ENCODE results near the gene KAZN.

Gene KAZN

DNA sequence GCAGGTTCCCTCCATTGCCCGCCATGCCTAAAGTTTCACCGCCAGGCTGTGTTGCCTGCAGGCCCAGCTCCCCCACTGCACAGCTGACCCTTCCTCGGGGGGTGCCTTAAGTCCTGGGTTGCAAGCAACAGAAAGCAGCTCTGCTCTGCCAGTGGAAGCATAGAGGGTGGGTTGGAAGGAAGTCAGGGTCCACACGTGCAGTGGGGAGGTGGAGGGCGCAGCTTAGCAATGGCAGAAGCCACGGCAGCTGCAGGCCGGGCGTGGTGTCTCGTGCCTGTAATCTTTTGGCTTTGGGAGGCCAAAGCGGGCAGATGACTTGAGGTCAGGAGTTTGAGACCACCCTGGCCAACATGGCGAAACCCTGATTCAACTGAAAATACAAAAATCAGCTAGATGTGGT lies 448.8 kb downstream of the KAZN start:
- H3K4me3 ChIP-seq (ENCODE audit: low read length in 2 of 2) = no peak overlapping the region
- H3K27ac ChIP-seq (ENCODE audit: low read depth in 2 of 2, low read length in 2 of 2) = no peak overlapping the region
- no peaks in the 10 kb centered on the region for H3K4me1 ChIP-seq (ENCODE audit: control insufficient read depth in 2 of 2, insufficient read depth in 2 of 2, low read length in 2 of 2)
- H3K36me3 ChIP-seq (ENCODE audit: control insufficient read depth in 2 of 2, insufficient read depth in 2 of 2, low read length in 2 of 2) = no peaks in the 10 kb centered on the region
- H3K27me3 ChIP-seq (ENCODE audit: control insufficient read depth in 2 of 2, insufficient read depth in 2 of 2, low read length in 2 of 2) = no peaks in the 10 kb centered on the region
- H3K9ac ChIP-seq (ENCODE audit: low read depth in 1 of 2, low read length in 2 of 2) = no peak overlapping the region
- no peaks in the 10 kb centered on the region for H3K9me3 ChIP-seq (ENCODE audit: control insufficient read depth in 2 of 2, low read length in 2 of 2)

DNA sequence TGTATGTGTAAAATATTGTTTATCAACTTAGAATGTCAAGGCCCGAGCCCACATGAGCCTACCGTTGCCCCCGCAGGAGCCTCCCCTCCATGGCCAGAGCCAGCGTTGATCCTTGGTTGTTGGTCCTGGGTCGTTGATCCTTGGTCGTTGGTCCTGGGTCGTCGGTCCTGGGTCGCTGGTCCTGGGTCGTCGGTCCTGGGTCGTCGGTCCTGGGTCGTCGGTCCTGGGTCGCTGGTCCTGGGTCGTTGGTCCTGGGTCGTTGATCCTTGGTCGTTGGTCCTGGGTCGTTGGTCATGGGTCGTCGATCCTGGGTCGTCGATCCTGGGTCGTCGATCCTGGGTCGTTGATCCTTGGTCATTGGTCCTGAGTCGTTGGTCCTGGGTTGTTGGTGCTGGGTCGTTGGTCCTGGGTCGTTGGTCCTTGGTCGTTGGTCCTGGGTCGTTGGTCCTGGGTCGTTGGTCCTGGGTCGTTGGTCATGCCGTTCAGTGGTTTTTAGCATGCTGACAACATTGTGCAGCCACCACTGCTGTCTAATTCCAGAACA lies 450.0 kb downstream of the KAZN start:
- Histone ChIP-seq H3K27ac (ENCODE audit: low read depth in 2 of 2, low read length in 2 of 2) (no peak overlapping the region), H3K9me3 (ENCODE audit: control insufficient read depth in 2 of 2, low read length in 2 of 2) (no peaks in the 10 kb centered on the region), H3K36me3 (ENCODE audit: control insufficient read depth in 2 of 2, insufficient read depth in 2 of 2, low read length in 2 of 2) (no peaks in the 10 kb centered on the region), H3K4me1 (ENCODE audit: control insufficient read depth in 2 of 2, insufficient read depth in 2 of 2, low read length in 2 of 2) (no peaks in the 10 kb centered on the region), H3K27me3 (ENCODE audit: control insufficient read depth in 2 of 2, insufficient read depth in 2 of 2, low read length in 2 of 2) (no peaks in the 10 kb centered on the region), H3K9ac (ENCODE audit: low read depth in 1 of 2, low read length in 2 of 2) (no peak overlapping the region), H3K4me3 (ENCODE audit: low read length in 2 of 2) (no peak overlapping the region)

DNA sequence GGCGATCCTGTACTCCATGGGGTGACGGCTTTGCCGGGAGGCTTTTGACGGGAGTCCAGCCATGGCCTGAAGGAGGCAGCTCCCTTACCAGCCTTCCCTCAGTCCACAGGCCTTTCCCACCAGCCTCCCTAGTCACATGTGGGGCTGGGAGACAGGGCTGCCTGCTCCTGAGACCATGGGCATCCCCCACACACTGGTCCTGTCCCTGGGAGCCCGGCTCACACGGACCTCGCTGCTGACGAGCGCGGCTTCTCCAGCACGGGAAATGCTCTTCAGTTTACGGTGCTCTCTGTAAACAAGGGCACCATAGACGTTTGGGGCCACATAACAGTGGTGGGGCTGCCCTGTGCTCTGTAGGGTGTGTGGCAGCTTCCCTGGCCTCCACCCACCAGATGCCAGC lies 450.6 kb downstream of the KAZN start:
- H3K27ac ChIP-seq (ENCODE audit: low read depth in 2 of 2, low read length in 2 of 2) = no peak overlapping the region
- no peak overlapping the region for H3K9ac ChIP-seq (ENCODE audit: low read depth in 1 of 2, low read length in 2 of 2)
- no peak overlapping the region for H3K4me3 ChIP-seq (ENCODE audit: low read length in 2 of 2)
- H3K27me3 ChIP-seq (ENCODE audit: control insufficient read depth in 2 of 2, insufficient read depth in 2 of 2, low read length in 2 of 2) = no peaks in the 10 kb centered on the region
- no peaks in the 10 kb centered on the region for H3K9me3 ChIP-seq (ENCODE audit: control insufficient read depth in 2 of 2, low read length in 2 of 2)
- no peaks in the 10 kb centered on the region for H3K4me1 ChIP-seq (ENCODE audit: control insufficient read depth in 2 of 2, insufficient read depth in 2 of 2, low read length in 2 of 2)
- no peaks in the 10 kb centered on the region for H3K36me3 ChIP-seq (ENCODE audit: control insufficient read depth in 2 of 2, insufficient read depth in 2 of 2, low read length in 2 of 2)

DNA sequence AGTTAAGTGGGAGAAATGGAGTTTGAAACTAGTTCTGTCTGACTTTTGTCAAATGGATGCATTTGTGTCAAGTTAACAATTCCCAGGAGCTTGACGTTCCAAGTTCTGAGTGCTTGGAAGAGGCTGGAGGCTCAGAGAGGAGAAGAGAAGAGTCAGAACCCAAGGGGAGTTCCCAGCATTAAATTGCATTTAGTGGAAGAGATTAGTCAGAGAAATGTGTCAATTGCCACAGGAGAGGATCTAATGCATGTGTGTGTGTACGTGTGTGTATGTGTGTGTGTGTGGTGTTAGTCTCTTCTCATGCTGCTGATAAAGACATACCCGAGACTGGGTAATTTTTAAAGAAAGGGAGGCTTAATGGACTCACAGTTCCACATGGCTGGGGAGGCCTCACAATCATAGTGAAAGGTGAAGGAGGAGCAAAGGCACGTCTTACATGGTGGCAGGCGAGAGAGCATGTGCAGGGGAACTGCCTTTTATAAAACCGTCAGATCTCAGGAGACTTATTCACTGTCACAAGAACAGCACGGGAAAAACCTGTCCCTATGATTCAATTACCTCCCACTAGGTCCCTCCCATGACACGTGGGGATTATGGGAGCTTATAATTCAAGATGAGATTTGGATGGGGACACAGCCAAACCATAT lies 453.5 kb downstream of the KAZN start:
- H3K27me3 ChIP-seq (ENCODE audit: control insufficient read depth in 2 of 2, insufficient read depth in 2 of 2, low read length in 2 of 2) = no peaks in the 10 kb centered on the region
- H3K9ac ChIP-seq (ENCODE audit: low read depth in 1 of 2, low read length in 2 of 2) = no peak overlapping the region
- H3K4me1 ChIP-seq (ENCODE audit: control insufficient read depth in 2 of 2, insufficient read depth in 2 of 2, low read length in 2 of 2) = no peaks in the 10 kb centered on the region
- H3K36me3 ChIP-seq (ENCODE audit: control insufficient read depth in 2 of 2, insufficient read depth in 2 of 2, low read length in 2 of 2) = no peaks in the 10 kb centered on the region
- H3K9me3 ChIP-seq (ENCODE audit: control insufficient read depth in 2 of 2, low read length in 2 of 2) = no peaks in the 10 kb centered on the region
- H3K4me3 ChIP-seq (ENCODE audit: low read length in 2 of 2) = no peak overlapping the region
- no peak overlapping the region for H3K27ac ChIP-seq (ENCODE audit: low read depth in 2 of 2, low read length in 2 of 2)

DNA sequence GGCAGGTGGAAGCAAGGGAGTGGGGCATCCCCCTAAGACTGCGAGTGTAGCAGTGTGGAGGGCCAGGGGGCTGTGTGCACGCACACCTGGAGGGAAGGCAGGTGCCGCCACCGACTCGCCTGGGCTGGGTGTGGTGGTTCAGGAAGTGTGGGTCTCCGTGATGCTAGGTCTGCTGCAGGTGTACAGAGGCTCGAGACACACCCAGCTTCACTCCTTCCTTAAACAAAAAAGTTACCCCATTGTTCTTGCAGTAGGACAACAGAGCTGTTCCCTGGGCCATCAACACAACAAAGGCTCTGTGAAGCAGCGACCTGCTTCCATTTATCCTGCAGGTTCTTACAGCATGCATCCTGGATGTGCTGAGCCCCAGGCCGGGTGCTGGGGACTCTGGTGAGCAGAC lies 454.7 kb downstream of the KAZN start:
- no peak overlapping the region for H3K4me3 ChIP-seq (ENCODE audit: low read length in 2 of 2)
- H3K27ac ChIP-seq (ENCODE audit: low read depth in 2 of 2, low read length in 2 of 2) = no peak overlapping the region
- no peaks in the 10 kb centered on the region for H3K27me3 ChIP-seq (ENCODE audit: control insufficient read depth in 2 of 2, insufficient read depth in 2 of 2, low read length in 2 of 2)
- H3K36me3 ChIP-seq (ENCODE audit: control insufficient read depth in 2 of 2, insufficient read depth in 2 of 2, low read length in 2 of 2) = no peaks in the 10 kb centered on the region
- H3K4me1 ChIP-seq (ENCODE audit: control insufficient read depth in 2 of 2, insufficient read depth in 2 of 2, low read length in 2 of 2) = no peaks in the 10 kb centered on the region
- no peak overlapping the region for H3K9ac ChIP-seq (ENCODE audit: low read depth in 1 of 2, low read length in 2 of 2)
- no peaks in the 10 kb centered on the region for H3K9me3 ChIP-seq (ENCODE audit: control insufficient read depth in 2 of 2, low read length in 2 of 2)

DNA sequence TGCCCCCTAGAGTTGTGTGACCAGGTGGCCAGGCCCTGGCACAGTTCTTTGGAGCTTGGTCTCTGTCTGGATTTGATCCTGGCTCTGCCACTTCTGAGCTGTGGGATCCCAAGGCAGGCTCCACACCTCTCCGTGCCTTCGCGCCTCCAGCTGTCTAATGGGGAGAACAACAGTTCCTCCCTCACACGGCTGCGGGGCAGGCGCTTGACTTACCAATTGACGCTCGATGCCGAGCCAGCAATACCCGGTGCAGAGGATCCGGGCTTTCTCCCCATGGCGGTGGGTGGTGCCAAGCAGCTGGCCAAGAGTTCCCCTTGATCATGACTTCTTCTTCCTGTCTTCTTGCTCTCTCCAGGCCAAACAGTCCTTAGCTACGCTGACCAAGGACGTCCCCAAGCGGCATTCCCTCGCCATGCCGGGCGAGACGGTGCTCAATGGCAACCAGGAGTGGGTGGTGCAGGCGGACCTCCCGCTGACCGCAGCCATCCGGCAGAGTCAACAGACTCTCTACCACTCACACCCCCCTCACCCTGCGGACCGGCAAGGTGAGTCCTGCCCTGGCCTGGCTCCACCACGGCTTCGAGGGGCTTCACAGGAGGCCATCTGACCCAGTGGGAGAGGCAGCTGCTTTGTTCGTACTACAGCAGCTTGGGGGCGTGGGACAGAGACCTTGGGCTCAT lies 457.4 kb downstream of the KAZN start:
- Histone ChIP-seq H3K9ac (ENCODE audit: low read depth in 1 of 2, low read length in 2 of 2) (no peak overlapping the region), H3K27ac (ENCODE audit: low read depth in 2 of 2, low read length in 2 of 2) (no peak overlapping the region), H3K4me3 (ENCODE audit: low read length in 2 of 2) (no peak overlapping the region), H3K36me3 (ENCODE audit: control insufficient read depth in 2 of 2, insufficient read depth in 2 of 2, low read length in 2 of 2) (no peaks in the 10 kb centered on the region), H3K9me3 (ENCODE audit: control insufficient read depth in 2 of 2, low read length in 2 of 2) (no peaks in the 10 kb centered on the region), H3K4me1 (ENCODE audit: control insufficient read depth in 2 of 2, insufficient read depth in 2 of 2, low read length in 2 of 2) (no peaks in the 10 kb centered on the region), H3K27me3 (ENCODE audit: control insufficient read depth in 2 of 2, insufficient read depth in 2 of 2, low read length in 2 of 2) (no peaks in the 10 kb centered on the region)

DNA sequence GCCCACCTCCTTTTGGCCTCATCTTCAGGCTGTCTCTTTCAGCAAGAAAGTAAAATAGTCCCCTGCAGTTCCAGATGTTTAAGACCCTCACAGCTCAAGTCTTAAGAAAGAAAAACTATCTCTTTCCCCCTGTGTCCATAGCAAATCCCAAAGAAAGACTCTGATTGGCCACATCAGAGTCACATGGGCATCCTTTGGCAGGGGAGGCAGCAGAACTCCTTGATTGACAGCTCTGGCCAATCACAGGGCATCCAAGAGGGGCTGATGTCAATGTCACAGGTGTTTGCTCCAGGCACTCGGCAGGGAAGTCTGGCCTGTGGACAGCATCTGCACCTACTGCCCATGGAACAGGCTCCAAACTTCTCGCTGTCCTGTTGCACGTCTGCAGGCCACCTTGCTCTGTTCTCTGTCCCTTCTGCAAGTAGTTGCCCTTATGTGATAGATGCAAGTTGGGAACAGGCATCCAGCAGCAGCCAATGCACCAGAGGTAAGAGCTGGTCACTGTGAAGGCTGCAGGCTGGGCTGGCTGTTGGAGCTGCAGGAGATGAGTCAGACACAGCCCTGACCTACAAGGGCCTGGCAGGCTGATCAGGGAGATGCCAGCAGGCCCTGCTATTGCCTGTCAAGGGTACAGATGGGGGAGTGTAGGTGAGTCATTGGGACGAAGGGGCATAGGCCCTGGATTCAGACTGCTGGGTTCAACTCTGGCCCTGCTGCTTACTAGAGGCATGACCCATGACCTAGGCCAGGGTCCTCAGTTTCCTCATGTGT lies 458.2 kb downstream of the KAZN start:
- H3K27me3 ChIP-seq (ENCODE audit: control insufficient read depth in 2 of 2, insufficient read depth in 2 of 2, low read length in 2 of 2) = no peaks in the 10 kb centered on the region
- no peak overlapping the region for H3K4me3 ChIP-seq (ENCODE audit: low read length in 2 of 2)

DNA sequence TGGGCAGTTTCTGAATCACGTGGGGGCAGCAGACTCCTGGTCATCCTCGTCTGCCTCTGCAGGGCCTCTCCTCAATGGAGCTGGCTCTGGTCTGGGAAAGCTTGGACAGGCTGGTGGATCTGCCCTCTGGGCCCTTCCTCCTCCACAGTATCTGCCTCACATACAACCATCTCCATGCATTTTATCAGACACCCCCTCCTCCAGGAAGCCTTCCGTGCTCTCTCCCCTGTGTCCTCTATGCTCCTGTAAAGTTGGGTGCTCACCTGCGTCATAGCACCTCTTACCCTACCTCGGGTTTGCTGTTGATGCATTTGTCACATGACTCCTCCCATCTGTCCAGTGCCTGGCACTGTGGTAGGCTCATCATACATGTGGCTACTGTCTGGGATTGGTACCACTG lies 459.3 kb downstream of the KAZN start:
- Histone ChIP-seq H3K4me1 (ENCODE audit: control insufficient read depth in 2 of 2, insufficient read depth in 2 of 2, low read length in 2 of 2) (no peaks in the 10 kb centered on the region), H3K27me3 (ENCODE audit: control insufficient read depth in 2 of 2, insufficient read depth in 2 of 2, low read length in 2 of 2) (no peaks in the 10 kb centered on the region), H3K9ac (ENCODE audit: low read depth in 1 of 2, low read length in 2 of 2) (no peak overlapping the region), H3K36me3 (ENCODE audit: control insufficient read depth in 2 of 2, insufficient read depth in 2 of 2, low read length in 2 of 2) (no peaks in the 10 kb centered on the region), H3K9me3 (ENCODE audit: control insufficient read depth in 2 of 2, low read length in 2 of 2) (no peaks in the 10 kb centered on the region), H3K27ac (ENCODE audit: low read depth in 2 of 2, low read length in 2 of 2) (no peak overlapping the region), H3K4me3 (ENCODE audit: low read length in 2 of 2) (no peak overlapping the region)

More for the DNA sequence above, 458.2 kb downstream of the KAZN start:
- Histone ChIP-seq H3K27ac (ENCODE audit: low read depth in 2 of 2, low read length in 2 of 2) (no peak overlapping the region), H3K36me3 (ENCODE audit: control insufficient read depth in 2 of 2, insufficient read depth in 2 of 2, low read length in 2 of 2) (no peaks in the 10 kb centered on the region), H3K4me1 (ENCODE audit: control insufficient read depth in 2 of 2, insufficient read depth in 2 of 2, low read length in 2 of 2) (no peaks in the 10 kb centered on the region), H3K9me3 (ENCODE audit: control insufficient read depth in 2 of 2, low read length in 2 of 2) (no peaks in the 10 kb centered on the region), H3K9ac (ENCODE audit: low read depth in 1 of 2, low read length in 2 of 2) (no peak overlapping the region)

DNA sequence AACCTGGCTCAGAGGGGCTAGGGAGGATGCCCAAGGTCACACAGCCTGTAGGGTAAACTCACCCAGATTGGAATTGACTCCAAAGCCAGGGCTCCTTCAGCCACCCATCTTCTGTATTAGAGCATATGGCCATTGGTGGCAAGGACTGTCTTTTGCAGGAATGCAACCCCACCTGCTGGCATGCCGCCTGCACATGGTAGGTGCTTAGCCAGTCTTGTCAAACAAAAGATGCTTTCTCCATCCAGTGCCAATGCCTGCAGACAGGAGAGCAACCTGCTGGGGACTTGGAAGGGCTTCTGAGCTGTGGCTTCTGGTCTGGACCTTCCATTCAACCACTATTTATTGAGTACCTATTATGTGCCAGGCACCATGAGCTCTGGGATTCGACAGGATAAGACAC lies 459.8 kb downstream of the KAZN start:
- Histone ChIP-seq H3K27ac (ENCODE audit: low read depth in 2 of 2, low read length in 2 of 2) (no peak overlapping the region), H3K27me3 (ENCODE audit: control insufficient read depth in 2 of 2, insufficient read depth in 2 of 2, low read length in 2 of 2) (no peaks in the 10 kb centered on the region), H3K4me1 (ENCODE audit: control insufficient read depth in 2 of 2, insufficient read depth in 2 of 2, low read length in 2 of 2) (no peaks in the 10 kb centered on the region), H3K4me3 (ENCODE audit: low read length in 2 of 2) (no peak overlapping the region), H3K9ac (ENCODE audit: low read depth in 1 of 2, low read length in 2 of 2) (no peak overlapping the region), H3K9me3 (ENCODE audit: control insufficient read depth in 2 of 2, low read length in 2 of 2) (no peaks in the 10 kb centered on the region), H3K36me3 (ENCODE audit: control insufficient read depth in 2 of 2, insufficient read depth in 2 of 2, low read length in 2 of 2) (no peaks in the 10 kb centered on the region)

DNA sequence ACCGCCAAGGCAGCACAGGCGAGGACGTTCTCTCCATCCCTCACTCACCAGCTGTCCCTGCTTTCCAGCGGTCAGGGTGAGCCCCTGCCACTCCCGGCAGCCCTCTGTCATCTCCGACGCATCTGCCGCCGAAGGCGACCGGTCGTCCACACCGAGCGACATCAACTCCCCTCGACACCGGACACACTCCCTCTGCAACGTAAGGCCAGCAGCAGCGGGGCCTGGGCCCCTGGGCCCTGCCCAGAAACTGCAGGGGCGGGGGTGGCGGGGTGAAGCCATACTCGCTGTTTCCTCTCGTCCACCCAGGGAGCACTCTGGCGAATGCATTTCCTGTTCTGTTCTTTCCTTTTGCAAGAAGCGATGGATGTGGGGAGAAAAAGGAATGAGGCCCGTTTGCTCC lies 461.6 kb downstream of the KAZN start:
- Histone ChIP-seq H3K27ac (ENCODE audit: low read depth in 2 of 2, low read length in 2 of 2) (no peak overlapping the region), H3K4me3 (ENCODE audit: low read length in 2 of 2) (no peak overlapping the region), H3K9me3 (ENCODE audit: control insufficient read depth in 2 of 2, low read length in 2 of 2) (no peaks in the 10 kb centered on the region), H3K9ac (ENCODE audit: low read depth in 1 of 2, low read length in 2 of 2) (no peak overlapping the region), H3K36me3 (ENCODE audit: control insufficient read depth in 2 of 2, insufficient read depth in 2 of 2, low read length in 2 of 2) (no peaks in the 10 kb centered on the region), H3K27me3 (ENCODE audit: control insufficient read depth in 2 of 2, insufficient read depth in 2 of 2, low read length in 2 of 2) (no peaks in the 10 kb centered on the region), H3K4me1 (ENCODE audit: control insufficient read depth in 2 of 2, insufficient read depth in 2 of 2, low read length in 2 of 2) (no peaks in the 10 kb centered on the region)
